Measurements from ENCODE around the gene DPYSL5. TPM values are rescaled to one million over a fixed set of nuclear protein-coding genes. Genes with fewer than 3 reads are reported as not detected.

DPYSL5 gene
- total and polyA plus RNA-seq, 2 donors (not counting 3 experiments of a cell fraction or from before 2014, with no cell fraction given) = not detected

- Histone ChIP-seq H3K27me3 (ENCODE audit: control insufficient read depth in 2 of 2, insufficient read depth in 2 of 2, low read length in 2 of 2) (peaks cover 2% of the 10 kb centered on the region in 2 experiments), H3K36me3 (ENCODE audit: control insufficient read depth in 2 of 2, extremely low read depth in 1 of 2, insufficient read depth in 2 of 2, low read length in 2 of 2) (no peaks in the 10 kb centered on the region), H3K9me1 (replicated peaks; ENCODE audit: control insufficient read depth, extremely low read depth, insufficient read depth, low read length) (no peaks in the 10 kb centered on the region), H3K79me2 (ENCODE audit: control insufficient read depth, insufficient read depth, low read length) (no peaks in the 10 kb centered on the region), H3K9ac (replicated peaks; ENCODE audit: extremely low read depth, insufficient read depth, low read length) (no peak overlapping the region), H2AFZ (ENCODE audit: low read depth, low read length) (no peak overlapping the region), H3K4me2 (ENCODE audit: insufficient read depth, low read length) (no peak overlapping the region), H3K27ac (ENCODE audit: insufficient read depth, low read depth, low read length) (no peak overlapping the region), H4K20me1 (replicated peaks; ENCODE audit: control insufficient read depth, extremely low read depth, insufficient read depth, low read length) (no peaks in the 10 kb centered on the region), H3K9me3 (replicated peaks; ENCODE audit: control insufficient read depth, insufficient read depth, low read length) (no peaks in the 10 kb centered on the region), H3K4me1 (ENCODE audit: control insufficient read depth, extremely low read depth, insufficient read depth, low read length) (no peaks in the 10 kb centered on the region), H3K4me3 (replicated peaks in 1 of 3; ENCODE audit: insufficient read depth in 1 of 3, low read depth in 1 of 3, low read length in 3 of 3) (no peak overlapping the region)
- TF ChIP-seq JUN (IDR thresholded peaks at IDR 0.05; ENCODE audit: borderline replicate concordance, insufficient read depth, insufficient read length, low read depth) = no peak
- no peak for TF ChIP-seq FOS (IDR thresholded peaks at IDR 0.05; ENCODE audit: borderline replicate concordance, insufficient read depth, low read length)
- no peak for TF ChIP-seq GATA2 (IDR thresholded peaks at IDR 0.05; ENCODE audit: insufficient read depth, insufficient read length, low read depth, low read length)
- no peak for TF ChIP-seq EZH2 (IDR thresholded peaks at IDR 0.05; ENCODE audit: borderline replicate concordance, low read depth, low read length, severe bottlenecking)
- TF ChIP-seq MYC (IDR thresholded peaks at IDR 0.05; ENCODE audit: low read depth, low read length) = no peak
- TF ChIP-seq POLR2A (IDR thresholded peaks at IDR 0.05; ENCODE audit: low read depth, low read length) = no peak
- TF ChIP-seq, protein P1, sequence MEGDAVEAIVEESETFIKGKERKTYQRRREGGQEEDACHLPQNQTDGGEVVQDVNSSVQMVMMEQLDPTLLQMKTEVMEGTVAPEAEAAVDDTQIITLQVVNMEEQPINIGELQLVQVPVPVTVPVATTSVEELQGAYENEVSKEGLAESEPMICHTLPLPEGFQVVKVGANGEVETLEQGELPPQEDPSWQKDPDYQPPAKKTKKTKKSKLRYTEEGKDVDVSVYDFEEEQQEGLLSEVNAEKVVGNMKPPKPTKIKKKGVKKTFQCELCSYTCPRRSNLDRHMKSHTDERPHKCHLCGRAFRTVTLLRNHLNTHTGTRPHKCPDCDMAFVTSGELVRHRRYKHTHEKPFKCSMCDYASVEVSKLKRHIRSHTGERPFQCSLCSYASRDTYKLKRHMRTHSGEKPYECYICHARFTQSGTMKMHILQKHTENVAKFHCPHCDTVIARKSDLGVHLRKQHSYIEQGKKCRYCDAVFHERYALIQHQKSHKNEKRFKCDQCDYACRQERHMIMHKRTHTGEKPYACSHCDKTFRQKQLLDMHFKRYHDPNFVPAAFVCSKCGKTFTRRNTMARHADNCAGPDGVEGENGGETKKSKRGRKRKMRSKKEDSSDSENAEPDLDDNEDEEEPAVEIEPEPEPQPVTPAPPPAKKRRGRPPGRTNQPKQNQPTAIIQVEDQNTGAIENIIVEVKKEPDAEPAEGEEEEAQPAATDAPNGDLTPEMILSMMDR (IDR thresholded peaks at IDR 0.05; ENCODE audit: extremely low read depth in 1 of 2, insufficient read depth in 1 of 2, low read depth in 1 of 2, low read length in 2 of 2) = no peak
- TF ChIP-seq, protein P2, sequence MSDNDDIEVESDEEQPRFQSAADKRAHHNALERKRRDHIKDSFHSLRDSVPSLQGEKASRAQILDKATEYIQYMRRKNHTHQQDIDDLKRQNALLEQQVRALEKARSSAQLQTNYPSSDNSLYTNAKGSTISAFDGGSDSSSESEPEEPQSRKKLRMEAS (IDR thresholded peaks at IDR 0.05; ENCODE audit: insufficient read depth, insufficient read length) = no peak
- no peak for TF ChIP-seq POLR2AphosphoS5 (IDR thresholded peaks at IDR 0.05; ENCODE audit: insufficient read depth, low read depth, low read length)
- dilution Hi-C loops (cut with MboI; ENCODE audit: extremely low pct_ligation_motif_present, low sequenced_read_pairs) (no loop called here), intact Hi-C loops (cut with micrococcal nuclease) (no loop called here)
- FAIRE-seq (no peak), DNase-seq (ENCODE audit: low read depth, low spot score) (no peak)
- ChIA-PET CTCF (interaction anchor here (0.7 to 2.2 kb wide), 3 partner anchors 10 to 89 kb away, joined by 4 to 7 read pairs (median 4); no protein-coding TSS in a partner anchor), POLR2A (no interaction called here)
- BruUV-seq (replicated peaks) = no TSS peak
These were observed 87.1 kb downstream of the DPYSL5 start for GRCh38 chr2:26934985-26935384.
